Mesothelial cell of epicardium (in vitro differentiated cells): ENCODE measurements around the gene ENPP1. TPM values are rescaled to one million over a fixed set of nuclear protein-coding genes. Genes with fewer than 3 reads are reported as not detected.

Source experiments
- DNase-seq, 2 experiments: peaks; one replicate each; pipeline ENCODE4 v3.0.0; 2021; ENCODE audit warnings: low spot score in 2 of 2; ENCODE audit not compliant: unreplicated experiment in 2 of 2
- H3K27ac Mint-ChIP-seq: 2 replicates; pipeline ENCODE4 v1.8.0; 2021; ENCODE audit warnings: mixed read lengths
- H3K27me3 Mint-ChIP-seq: 2 replicates; pipeline ENCODE4 v1.8.0; 2021; ENCODE audit warnings: low read depth, mixed read lengths
- H3K36me3 Mint-ChIP-seq: 2 replicates; pipeline ENCODE4 v1.8.0; 2021; ENCODE audit warnings: mixed read lengths
- H3K4me1 Mint-ChIP-seq: 2 replicates; pipeline ENCODE4 v1.8.0; 2021; ENCODE audit warnings: mixed read lengths
- H3K4me3 Mint-ChIP-seq: 2 replicates; pipeline ENCODE4 v1.8.0; 2021; ENCODE audit warnings: mild to moderate bottlenecking, moderate library complexity, mixed read lengths
- H3K9me3 Mint-ChIP-seq: 2 replicates; pipeline ENCODE4 v1.8.0; 2021; ENCODE audit warnings: mixed read lengths
- CTCF ChIP-seq: fragments of 200-600 bp; sonication (generic); IDR thresholded peaks from one replicate; pipeline ENCODE4 v1.5.0; 2021; ENCODE audit warnings: antibody characterized with exemption; ENCODE audit not compliant: unreplicated experiment
- total RNA-seq: library from RNA; stranded (reverse); gene quantifications from 3 replicates; pipeline ENCODE4 v1.2.1, GENCODE V29; 2021

Gene ENPP1
- total RNA-seq, 1 donor from 2014 or later: 6.8 TPM

DNA sequence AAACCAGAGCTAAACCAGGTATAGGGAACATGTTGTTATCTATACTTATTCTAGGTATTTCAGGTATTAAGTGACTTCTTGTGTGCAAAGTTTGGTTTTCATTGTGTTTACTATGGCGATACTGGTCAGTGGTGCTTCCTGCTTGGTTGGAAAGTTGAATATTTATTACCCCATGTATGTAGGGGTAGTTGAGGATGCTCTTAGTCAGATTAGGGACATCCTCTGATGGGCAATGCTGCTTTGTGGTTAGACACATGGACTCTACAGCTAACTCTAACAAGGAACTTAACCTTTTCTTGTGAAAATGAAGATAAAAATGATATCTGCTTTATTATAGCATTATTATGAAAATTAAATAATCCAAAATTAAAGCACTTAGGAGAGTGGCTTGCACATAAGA is 44.1 kb upstream of the ENPP1 start:
- H3K27ac Mint-ChIP-seq: no peak overlapping the region
- no peak overlapping the region for H3K4me3 Mint-ChIP-seq
- H3K27me3 Mint-ChIP-seq: no peaks in the 10 kb centered on the region

DNA sequence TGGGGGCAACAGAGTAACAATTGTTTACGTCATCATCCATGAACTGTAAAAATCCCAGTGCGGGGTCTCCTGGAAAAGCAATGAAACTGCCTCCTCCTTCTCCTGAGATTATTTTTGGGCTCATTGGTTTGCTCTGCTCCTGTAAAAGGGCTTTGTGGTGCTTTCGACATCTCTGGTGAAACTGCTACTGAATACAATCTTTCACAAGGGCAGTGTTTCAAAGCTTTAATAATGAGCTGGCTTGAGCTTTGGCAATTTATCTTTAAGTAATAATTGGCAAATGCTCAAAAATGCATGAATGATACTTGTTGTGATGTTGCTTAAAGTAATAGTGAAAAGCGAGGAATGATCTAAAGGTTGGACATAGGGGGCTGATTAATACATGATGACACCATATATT is 43.5 kb upstream of the ENPP1 start:
- H3K4me1 Mint-ChIP-seq: peaks cover 20% of the 10 kb centered on the region
- no peak for TF ChIP-seq CTCF
- H3K27me3 Mint-ChIP-seq: no peaks in the 10 kb centered on the region
- no peak overlapping the region for H3K27ac Mint-ChIP-seq
- H3K4me3 Mint-ChIP-seq: no peak overlapping the region
- no peaks in the 10 kb centered on the region for H3K36me3 Mint-ChIP-seq
- no peak for DNase-seq
- no peaks in the 10 kb centered on the region for H3K9me3 Mint-ChIP-seq

More for the DNA sequence above, 44.1 kb upstream of the ENPP1 start:
- Mint-ChIP-seq H3K36me3 (no peaks in the 10 kb centered on the region), H3K9me3 (no peaks in the 10 kb centered on the region), H3K4me1 (peaks cover 20% of the 10 kb centered on the region)
- TF ChIP-seq CTCF: no peak
- DNase-seq: no peak

DNA sequence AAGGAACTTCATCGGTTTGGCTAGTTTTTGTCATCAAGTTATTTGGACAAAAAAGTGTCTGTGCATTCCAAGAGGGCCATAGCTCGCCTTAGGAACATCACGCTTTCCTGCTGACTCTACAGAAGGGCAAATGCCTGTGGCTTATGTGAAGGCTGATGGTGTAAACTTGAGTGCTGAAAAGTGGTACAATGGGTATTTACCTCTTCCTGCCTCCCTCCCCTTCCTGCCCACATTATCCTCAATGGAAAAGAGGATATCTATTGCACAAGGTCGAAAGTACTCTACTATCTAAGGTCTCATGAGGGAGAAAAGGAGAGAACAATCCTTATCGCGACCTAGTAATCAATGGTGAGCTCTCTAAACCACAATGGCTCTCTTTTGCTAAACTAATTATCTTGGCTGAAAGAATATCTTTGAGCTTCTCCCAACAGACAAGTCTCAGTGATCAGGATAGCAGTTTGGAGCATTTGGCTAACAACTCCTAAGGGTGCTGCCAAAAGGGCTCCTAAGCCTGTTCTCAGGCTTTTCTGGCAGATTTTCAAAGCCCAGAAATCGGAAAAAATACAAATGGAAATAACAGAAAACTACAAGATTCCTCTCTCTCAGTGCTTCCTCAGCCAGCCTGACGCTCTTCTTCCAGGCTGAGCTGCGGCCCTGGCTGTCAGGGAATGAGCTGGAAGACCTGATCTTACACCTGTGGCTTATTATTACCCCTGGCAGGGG is 42.6 kb upstream of the ENPP1 start:
- no peak overlapping the region for H3K27ac Mint-ChIP-seq

DNA sequence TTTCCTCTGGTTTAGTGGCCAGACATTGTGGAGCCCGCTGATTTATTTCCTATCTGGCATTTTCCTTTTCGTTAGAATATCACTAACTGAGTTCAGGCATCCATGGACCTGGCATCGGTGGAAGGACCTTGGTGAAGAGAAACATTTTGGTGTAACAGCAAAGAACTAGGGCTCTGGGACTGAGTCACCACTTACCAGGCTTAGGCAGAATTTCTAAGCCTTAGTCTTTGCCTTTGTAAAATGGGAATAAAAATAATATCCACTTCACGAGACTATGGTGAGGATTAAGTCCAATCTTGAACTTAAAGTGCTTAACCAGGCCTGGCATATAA is 42.0 kb upstream of the ENPP1 start:
- Mint-ChIP-seq H3K9me3 (no peaks in the 10 kb centered on the region), H3K4me3 (no peak overlapping the region), H3K27me3 (no peaks in the 10 kb centered on the region), H3K4me1 (peaks cover 13% of the 10 kb centered on the region), H3K27ac (no peak overlapping the region), H3K36me3 (no peaks in the 10 kb centered on the region)
- no peak for DNase-seq
- TF ChIP-seq CTCF: no peak

More for the DNA sequence above, 42.6 kb upstream of the ENPP1 start:
- H3K4me1 Mint-ChIP-seq: peaks cover 14% of the 10 kb centered on the region
- no peaks in the 10 kb centered on the region for H3K27me3 Mint-ChIP-seq
- no peak for TF ChIP-seq CTCF
- DNase-seq: no peak
- H3K9me3 Mint-ChIP-seq: no peaks in the 10 kb centered on the region
- no peak overlapping the region for H3K4me3 Mint-ChIP-seq
- H3K36me3 Mint-ChIP-seq: no peaks in the 10 kb centered on the region

- H3K27me3 Mint-ChIP-seq: no peaks in the 10 kb centered on the region
- no peak overlapping the region for H3K27ac Mint-ChIP-seq
- no peak for DNase-seq
- H3K4me3 Mint-ChIP-seq: no peak overlapping the region
- H3K4me1 Mint-ChIP-seq: peaks cover 13% of the 10 kb centered on the region
- no peaks in the 10 kb centered on the region for H3K36me3 Mint-ChIP-seq
- TF ChIP-seq CTCF: no peak
- no peaks in the 10 kb centered on the region for H3K9me3 Mint-ChIP-seq
These were observed 41.2 kb upstream of the ENPP1 start for GRCh38 chr6:131766631-131767030.

- peaks cover 13% of the 10 kb centered on the region for H3K4me1 Mint-ChIP-seq
- no peak overlapping the region for H3K27ac Mint-ChIP-seq
- TF ChIP-seq CTCF: no peak
- no peak for DNase-seq
- no peaks in the 10 kb centered on the region for H3K27me3 Mint-ChIP-seq
- H3K4me3 Mint-ChIP-seq: no peak overlapping the region
- H3K9me3 Mint-ChIP-seq: no peaks in the 10 kb centered on the region
- H3K36me3 Mint-ChIP-seq: no peaks in the 10 kb centered on the region
These were observed 38.9 kb upstream of the ENPP1 start for GRCh38 chr6:131768964-131769363.
